KOPT-K1 (cell line): ENCODE data around the gene TOX3.

ENCODE experiments used
- H3K27ac ChIP-seq: fragments of 200-600 bp; sonication (generic); 2 replicates; pipeline ENCODE4 v1.5.1; 2016; ENCODE audit warnings: antibody characterized with exemption, mild to moderate bottlenecking, low read depth, low read length; ENCODE audit not compliant: poor library complexity, severe bottlenecking
- H3K36me3 ChIP-seq: fragments of 200-600 bp; sonication (generic); 2 replicates; pipeline ENCODE4 v1.5.1; 2017; ENCODE audit warnings: antibody characterized with exemption, mild to moderate bottlenecking, low read length, moderate library complexity; ENCODE audit not compliant: insufficient read depth
- H3K9me3 ChIP-seq: fragments of 200-600 bp; sonication (generic); 2 replicates; pipeline ENCODE4 v1.5.1; 2017; ENCODE audit warnings: antibody characterized with exemption, low read length, mild to moderate bottlenecking; ENCODE audit not compliant: insufficient read depth, poor library complexity, severe bottlenecking

The TOX3 gene

GRCh38 chr16:52399116-52399515, 147.8 kb downstream of the TOX3 start:
- H3K27ac ChIP-seq, result no peak overlapping the region
- no peaks in the 10 kb centered on the region for H3K36me3 ChIP-seq
- no peaks in the 10 kb centered on the region for H3K9me3 ChIP-seq

GRCh38 chr16:52398491-52398960, 148.4 kb downstream of the TOX3 start:
- Histone ChIP-seq H3K9me3 (no peaks in the 10 kb centered on the region), H3K27ac (no peak overlapping the region), H3K36me3 (no peaks in the 10 kb centered on the region)

GRCh38 chr16:52398021-52398420, 148.9 kb downstream of the TOX3 start:
- Histone ChIP-seq H3K27ac (no peak overlapping the region), H3K36me3 (no peaks in the 10 kb centered on the region), H3K9me3 (no peaks in the 10 kb centered on the region)

GRCh38 chr16:52393448-52393847, 153.5 kb downstream of the TOX3 start:
- Histone ChIP-seq H3K36me3 (no peaks in the 10 kb centered on the region), H3K27ac (no peak overlapping the region), H3K9me3 (no peaks in the 10 kb centered on the region)

- Histone ChIP-seq H3K36me3 (no peaks in the 10 kb centered on the region), H3K9me3 (no peaks in the 10 kb centered on the region), H3K27ac (no peak overlapping the region)
These were observed 157.9 kb downstream of the TOX3 start for GRCh38 chr16:52389045-52389444.
